ENCODE results near the gene CSNK1D. TPM values are rescaled to one million over a fixed set of nuclear protein-coding genes. Genes with fewer than 3 reads are reported as not detected.

The CSNK1D gene
- total RNA-seq, 1 experiment from 2014 or later = 137 TPM

DNA sequence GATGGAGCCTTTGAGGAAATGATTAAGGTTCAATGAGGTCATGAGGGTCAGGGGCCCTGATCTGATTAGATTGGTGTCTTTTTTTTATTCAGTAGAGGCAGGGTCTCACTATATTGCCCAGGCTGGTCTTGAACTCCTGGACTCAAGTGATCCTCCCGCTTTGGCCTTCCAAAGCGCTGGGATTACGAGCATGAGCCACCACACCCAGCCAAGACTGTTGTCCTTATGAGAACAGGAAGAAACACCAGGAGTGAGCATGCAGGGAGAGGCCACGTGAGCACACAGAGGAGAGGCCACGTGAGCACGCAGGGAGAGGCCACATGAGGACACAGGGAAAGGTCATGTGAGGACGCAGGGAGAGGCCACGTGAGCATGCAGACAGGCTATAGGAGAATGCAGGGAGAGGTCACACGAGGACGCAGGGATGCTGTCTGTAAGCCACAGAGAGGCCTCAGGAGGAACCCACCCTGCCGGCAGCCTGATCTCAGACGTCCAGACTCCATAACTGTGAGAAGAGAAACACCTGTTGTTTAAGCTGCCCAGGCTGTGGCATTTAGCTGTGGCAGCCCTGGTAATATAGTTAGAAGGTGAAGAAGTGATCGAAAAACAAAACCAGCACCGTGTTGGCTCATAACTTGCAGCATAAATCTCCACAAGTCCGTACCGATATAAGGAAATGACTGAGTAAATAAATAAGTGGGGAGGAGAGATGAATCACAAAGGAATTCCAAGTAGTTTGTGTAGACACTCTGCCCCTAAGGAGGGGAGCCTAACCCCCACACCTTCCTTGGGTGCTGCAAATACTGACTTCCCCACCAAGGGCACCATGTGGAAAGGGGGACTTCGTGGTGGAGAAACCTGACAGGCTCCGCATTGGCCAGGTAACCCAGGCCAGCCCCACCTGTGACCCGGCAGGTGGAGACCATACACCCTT is 14.6 kb upstream of the CSNK1D start:
- H3K4me1 Mint-ChIP-seq = peaks cover 8 to 18% of the 10 kb centered on the region in 2 experiments
- H3K4me2 ChIP-seq (ENCODE audit: insufficient read depth, insufficient read length, low read length) = no peak overlapping the region

More for the DNA sequence above, 14.6 kb upstream of the CSNK1D start:
- H3K4me1 ChIP-seq (ENCODE audit: insufficient read depth, low read length) = no peaks in the 10 kb centered on the region
- H3K27me3 ChIP-seq (ENCODE audit: insufficient read depth, low read length) = no peaks in the 10 kb centered on the region
- DNase-seq = no peak
- no peaks in the 10 kb centered on the region for H3K36me3 Mint-ChIP-seq (ENCODE audit: insufficient read depth in 1 of 3, low read depth in 3 of 3)
- no peaks in the 10 kb centered on the region for H3K79me2 ChIP-seq (ENCODE audit: insufficient read depth, low read length)
- no peaks in the 10 kb centered on the region for H4K20me1 ChIP-seq (ENCODE audit: control insufficient read depth, insufficient read depth, insufficient read length)
- no peak overlapping the region for H2BK15ac ChIP-seq (ENCODE audit: low read depth, low read length)
- H3T11ph ChIP-seq (ENCODE audit: low read length) = no peak overlapping the region
- whole genome bisulfite sequencing (ENCODE audit: extremely low coverage, insufficient read length, low lambda C conversion rate) = no CpG with 5 or more reads among the region's 19 CpGs
- H4K5ac ChIP-seq (ENCODE audit: insufficient read length, low read depth, low read length) = no peak overlapping the region
- no peak overlapping the region for H3K23ac ChIP-seq (ENCODE audit: insufficient read length, low read depth, low read length)
- TF ChIP-seq CTCF (conservative IDR thresholded peaks at IDR 0.05) = no peak
- no peak overlapping the region for H2AFZ ChIP-seq (ENCODE audit: low read length)
- no peak overlapping the region for H2BK20ac ChIP-seq (ENCODE audit: low read depth, low read length, poor library complexity, severe bottlenecking)
- H3K14ac ChIP-seq (ENCODE audit: insufficient read depth, low read length) = no peak overlapping the region
- H3K18ac ChIP-seq (ENCODE audit: insufficient read length, low read depth, low read length) = no peak overlapping the region
- H3K27me3 Mint-ChIP-seq (ENCODE audit: low read depth) = peaks cover 13% of the 10 kb centered on the region
- no peak overlapping the region for H3K4ac ChIP-seq (ENCODE audit: low read depth, low read length)
- H3K23me2 ChIP-seq (ENCODE audit: insufficient read length, low read depth, low read length, poor library complexity, severe bottlenecking) = peaks cover 3% of the 10 kb centered on the region
- H2BK120ac ChIP-seq (ENCODE audit: low read depth, low read length, poor library complexity, severe bottlenecking) = no peak overlapping the region
- H2BK5ac ChIP-seq (ENCODE audit: insufficient read length, low read length) = no peak overlapping the region
- H2AK5ac ChIP-seq (ENCODE audit: insufficient read length, low read length) = no peak overlapping the region
- no peak overlapping the region for H2BK12ac ChIP-seq (ENCODE audit: insufficient read length, low read depth, low read length)
- H4K8ac ChIP-seq (replicated peaks; ENCODE audit: insufficient read length, low read depth, low read length) = no peak overlapping the region
- no peak overlapping the region for H4K91ac ChIP-seq (ENCODE audit: insufficient read length, low read depth, low read length)
- H3K56ac ChIP-seq (ENCODE audit: insufficient read length, low read depth, low read length) = no peak overlapping the region
- H3K9ac ChIP-seq (ENCODE audit: extremely low read depth, insufficient read length, low read length) = no peak overlapping the region
- H3K79me1 ChIP-seq (ENCODE audit: insufficient read depth, low read depth, low read length, poor library complexity, severe bottlenecking) = no peaks in the 10 kb centered on the region
- H3K9me3 Mint-ChIP-seq = peaks cover 0 to 5% of the 10 kb centered on the region in 2 experiments; a peak in 1 of 5 replicates
- no peak overlapping the region for H3K27ac ChIP-seq (ENCODE audit: insufficient read length, low read depth, low read length)
- no peak overlapping the region for H3K27ac Mint-ChIP-seq
- H3K4me3 Mint-ChIP-seq = no peak overlapping the region
- H3K9me3 ChIP-seq (ENCODE audit: control insufficient read depth, low read depth, low read length) = no peaks in the 10 kb centered on the region

All from H9 (cell line).